Naive thymus-derived CD4-positive, alpha-beta T cell (primary cell): ENCODE data around the gene ABCB1. TPM values are rescaled to one million over a fixed set of nuclear protein-coding genes. Genes with fewer than 3 reads are reported as not detected.

ENCODE experiments used
- ATAC-seq: fragments of 150-1000 bp; cut with Tn5 transposase; 2 replicates; pipeline ENCODE4 v1.10.0; 2021; ENCODE audit warnings: mild to moderate bottlenecking, moderate library complexity
- CTCF ChIA-PET: fragments of 350-600 bp; sonication (Branson Sonifier 250); formaldehyde crosslinking; loops from one replicate; lab custom pipeline; 2021; ENCODE audit warnings: antibody characterized with exemption; lab: Charles Lee
- POLR2A ChIA-PET: fragments of 350-600 bp; sonication (Branson Sonifier 250); formaldehyde crosslinking; loops from one replicate; lab custom pipeline; 2021; ENCODE audit warnings: antibody characterized with exemption, inconsistent platforms; lab: Charles Lee
- DNase-seq, 9 donors: peaks; one replicate each; pipeline versions ENCODE4 v3.0.0 to v3.0.0-alpha.2; 2020 to 2022; ENCODE audit warnings: mixed read lengths in 1 of 9
- H3K27ac ChIP-seq: one replicate; pipeline ENCODE4 v1.7.0; 2013; ENCODE audit warnings: mild to moderate bottlenecking, low read depth, low read length, moderate library complexity
- H3K27me3 ChIP-seq, 2 donors: one replicate each; pipeline ENCODE4 v1.7.0; 2013; ENCODE audit warnings: low read length in 2 of 2, mild to moderate bottlenecking in 2 of 2, moderate library complexity in 2 of 2; ENCODE audit not compliant: control insufficient read depth in 2 of 2, insufficient read depth in 2 of 2
- H3K36me3 ChIP-seq, 3 experiments: 1 replicate in 2 of 3; 2 replicates in 1 of 3; pipeline ENCODE4 v1.7.0; 2013; ENCODE audit warnings: low read length in 3 of 3, mild to moderate bottlenecking in 3 of 3, moderate library complexity in 1 of 3; ENCODE audit not compliant: insufficient read depth in 3 of 3, control insufficient read depth in 2 of 3
- H3K4me1 ChIP-seq, 2 donors: one replicate each; pipeline ENCODE4 v1.7.0; 2013; ENCODE audit warnings: low read length in 2 of 2, mild to moderate bottlenecking in 2 of 2, moderate library complexity in 1 of 2; ENCODE audit not compliant: control insufficient read depth in 2 of 2, insufficient read depth in 2 of 2
- H3K4me3 ChIP-seq: 2 replicates; pipeline ENCODE4 v1.7.0; 2013; ENCODE audit warnings: mild to moderate bottlenecking, low read length
- H3K9me3 ChIP-seq, 3 experiments: 1 replicate in 2 of 3; 2 replicates in 1 of 3; pipeline ENCODE4 v1.7.0; 2013; ENCODE audit warnings: low read length in 3 of 3; ENCODE audit not compliant: control insufficient read depth in 2 of 3
- H3K27ac Mint-ChIP-seq, 9 donors: one replicate each; pipeline ENCODE4 v1.8.0; 2020 to 2022; ENCODE audit warnings: mixed read lengths in 9 of 9, mild to moderate bottlenecking in 8 of 9, moderate library complexity in 5 of 9, inconsistent platforms in 2 of 9
- H3K27me3 Mint-ChIP-seq, 5 donors: one replicate each; pipeline ENCODE4 v1.8.0; 2021 to 2022; ENCODE audit warnings: mixed read lengths in 5 of 5, mild to moderate bottlenecking in 1 of 5
- H3K36me3 Mint-ChIP-seq, 5 donors: one replicate each; pipeline ENCODE4 v1.8.0; 2020 to 2022; ENCODE audit warnings: mixed read lengths in 5 of 5, mild to moderate bottlenecking in 3 of 5, inconsistent platforms in 1 of 5
- H3K4me1 Mint-ChIP-seq, 7 donors: one replicate each; pipeline ENCODE4 v1.8.0; 2020 to 2022; ENCODE audit warnings: mixed read lengths in 7 of 7, mild to moderate bottlenecking in 3 of 7, inconsistent platforms in 1 of 7
- H3K4me3 Mint-ChIP-seq, 10 donors: one replicate each; pipeline ENCODE4 v1.8.0; 2020 to 2022; ENCODE audit warnings: mild to moderate bottlenecking in 10 of 10, mixed read lengths in 10 of 10, moderate library complexity in 6 of 10, inconsistent platforms in 2 of 10
- H3K9me3 Mint-ChIP-seq, 11 donors: one replicate each; pipeline ENCODE4 v1.8.0; 2020 to 2022; ENCODE audit warnings: mixed read lengths in 11 of 11, mild to moderate bottlenecking in 4 of 11, inconsistent platforms in 1 of 11, moderate library complexity in 1 of 11
- intact Hi-C, 2 donors: fragments of 100-400 bp; cut with micrococcal nuclease; formaldehyde crosslinking; loops; one replicate each; pipeline ENCODE4 v1.15.1; 2023
- polyA plus RNA-seq, 2 donors: library from polyadenylated mRNA; unstranded; fragments of 300-500 nt; fragmentation: Illumina TruSeq; gene quantifications; one replicate each; pipeline ENCODE4 v1.2.3, GENCODE V29; 2021
- total RNA-seq, 6 experiments: library from RNA in 5 of 6; stranded (reverse) in 5 of 6; gene quantifications; 1 replicate in 5 of 6; 2 replicates in 1 of 6; pipeline ENCODE4 v1.2.3 and lab custom pipeline; 2021 to 2026

Gene ABCB1
- total and polyA plus RNA-seq, 7 experiments from 2014 or later, result 3.0 to 14.3 (median 9.0) TPM

- Histone ChIP-seq H3K27me3 (no peaks in the 10 kb centered on the region), H3K36me3 (no peaks in the 10 kb centered on the region), H3K27ac (peak overlapping the region; percentile 9), H3K4me3 (peak overlapping the region; percentile 64), H3K4me1 (peaks cover 0 to 5% of the 10 kb centered on the region in 2 donors), H3K9me3 (no peaks in the 10 kb centered on the region)
- peak overlapping the region; percentile 74 to 92 (median 83) for H3K4me3 Mint-ChIP-seq
- CTCF ChIA-PET, result no interaction called here
- ATAC-seq (peak; percentile 19), DNase-seq (peak in 1 of 9 donors; percentile 20)
- POLR2A ChIA-PET, result no interaction called here
- H3K9me3 Mint-ChIP-seq, result peaks cover 0 to 4% (median 0%) of the 10 kb centered on the region in 11 donors
- peak overlapping the region in 4 of 9 donors; percentile 43 to 86 (median 58) for H3K27ac Mint-ChIP-seq
- H3K36me3 Mint-ChIP-seq, result no peaks in the 10 kb centered on the region
- peaks cover 4 to 28% (median 20%) of the 10 kb centered on the region in 5 donors for H3K27me3 Mint-ChIP-seq
- H3K4me1 Mint-ChIP-seq, result peaks cover 7 to 14% (median 10%) of the 10 kb centered on the region in 7 donors
- intact Hi-C loops, result loop anchor here (5.0 to 10.0 kb wide), 5 partner anchors 35 to 590 kb away; partner anchors contain the start of gene TMEM243 (in 1 of the 2)
Observed at GRCh38 chr7:87627634-87627994, 26.9 kb upstream of the ABCB1 start.

- DNase-seq (no peak), ATAC-seq (no peak)
- H3K9me3 Mint-ChIP-seq, result peaks cover 0 to 4% (median 0%) of the 10 kb centered on the region in 11 donors
- Histone ChIP-seq H3K27ac (no peak overlapping the region), H3K27me3 (no peaks in the 10 kb centered on the region), H3K36me3 (no peaks in the 10 kb centered on the region), H3K4me3 (no peak overlapping the region), H3K4me1 (peaks cover 0 to 5% of the 10 kb centered on the region in 2 donors), H3K9me3 (no peaks in the 10 kb centered on the region)
- peaks cover 5 to 24% (median 17%) of the 10 kb centered on the region in 5 donors for H3K27me3 Mint-ChIP-seq
- H3K4me1 Mint-ChIP-seq, result peaks cover 7 to 14% (median 10%) of the 10 kb centered on the region in 7 donors
- ChIA-PET POLR2A (no interaction called here), CTCF (no interaction called here)
- intact Hi-C loops, result loop anchor here (5.0 to 10.0 kb wide), 5 partner anchors 33 to 592 kb away; partner anchors contain the start of gene TMEM243 (in 1 of the 2)
- H3K4me3 Mint-ChIP-seq, result no peak overlapping the region
- H3K36me3 Mint-ChIP-seq, result no peaks in the 10 kb centered on the region
- no peak overlapping the region for H3K27ac Mint-ChIP-seq
Observed at GRCh38 chr7:87625101-87625500, 24.4 kb upstream of the ABCB1 start.

GRCh38 chr7:87624628-87625027 lies 23.9 kb upstream of the ABCB1 start:
- intact Hi-C loops, result loop anchor here (5.0 to 10.0 kb wide), 5 partner anchors 32 to 593 kb away; partner anchors contain the start of gene TMEM243 (in 1 of the 2)
- Histone ChIP-seq H3K4me1 (peaks cover 0 to 5% of the 10 kb centered on the region in 2 donors), H3K9me3 (no peaks in the 10 kb centered on the region), H3K27ac (no peak overlapping the region), H3K4me3 (no peak overlapping the region), H3K27me3 (no peaks in the 10 kb centered on the region), H3K36me3 (no peaks in the 10 kb centered on the region)
- ATAC-seq (no peak), DNase-seq (no peak)
- Mint-ChIP-seq H3K4me1 (peaks cover 7 to 14% (median 10%) of the 10 kb centered on the region in 7 donors), H3K36me3 (no peaks in the 10 kb centered on the region), H3K4me3 (no peak overlapping the region), H3K9me3 (peaks cover 0 to 4% (median 0%) of the 10 kb centered on the region in 11 donors), H3K27ac (no peak overlapping the region), H3K27me3 (peaks cover 5 to 21% (median 15%) of the 10 kb centered on the region in 5 donors)
- ChIA-PET POLR2A (no interaction called here), CTCF (no interaction called here)

- H3K9me3 Mint-ChIP-seq, result peaks cover 0 to 3% (median 0%) of the 10 kb centered on the region in 11 donors
- Histone ChIP-seq H3K36me3 (no peaks in the 10 kb centered on the region), H3K27me3 (no peaks in the 10 kb centered on the region), H3K9me3 (no peaks in the 10 kb centered on the region), H3K27ac (no peak overlapping the region), H3K4me1 (no peaks in the 10 kb centered on the region), H3K4me3 (no peak overlapping the region)
- CTCF ChIA-PET, result no interaction called here
- intact Hi-C loops, result no loop called here
- POLR2A ChIA-PET, result no interaction called here
- H3K27ac Mint-ChIP-seq, result no peak overlapping the region
- peaks cover 15 to 25% (median 22%) of the 10 kb centered on the region in 5 donors for H3K27me3 Mint-ChIP-seq
- no peak overlapping the region for H3K4me3 Mint-ChIP-seq
- ATAC-seq (no peak), DNase-seq (no peak)
- no peaks in the 10 kb centered on the region for H3K36me3 Mint-ChIP-seq
- H3K4me1 Mint-ChIP-seq, result no peaks in the 10 kb centered on the region
Observed at GRCh38 chr7:87615197-87615596, 14.5 kb upstream of the ABCB1 start.

GRCh38 chr7:87609916-87610315 lies 9.2 kb upstream of the ABCB1 start:
- intact Hi-C loops, result no loop called here
- H3K4me1 Mint-ChIP-seq, result no peaks in the 10 kb centered on the region
- no peaks in the 10 kb centered on the region for H3K36me3 Mint-ChIP-seq
- peaks cover 0 to 3% (median 0%) of the 10 kb centered on the region in 11 donors for H3K9me3 Mint-ChIP-seq
- Histone ChIP-seq H3K4me3 (no peak overlapping the region), H3K9me3 (no peaks in the 10 kb centered on the region), H3K36me3 (no peaks in the 10 kb centered on the region), H3K4me1 (no peaks in the 10 kb centered on the region), H3K27me3 (peaks cover 0 to 3% of the 10 kb centered on the region in 2 donors), H3K27ac (no peak overlapping the region)
- ChIA-PET POLR2A (no interaction called here), CTCF (no interaction called here)
- no peak for DNase-seq
- ATAC-seq, result no peak
- H3K27ac Mint-ChIP-seq, result no peak overlapping the region
- H3K27me3 Mint-ChIP-seq, result peaks cover 5 to 38% (median 11%) of the 10 kb centered on the region in 5 donors
- H3K4me3 Mint-ChIP-seq, result no peak overlapping the region

- peaks cover 0 to 1% (median 0%) of the 10 kb centered on the region in 7 donors for H3K4me1 Mint-ChIP-seq
- H3K9me3 ChIP-seq, result no peaks in the 10 kb centered on the region
- H3K36me3 ChIP-seq, result no peaks in the 10 kb centered on the region
- no peak overlapping the region for H3K27ac Mint-ChIP-seq
- no peaks in the 10 kb centered on the region for H3K36me3 Mint-ChIP-seq
- peaks cover 5 to 45% (median 22%) of the 10 kb centered on the region in 5 donors for H3K27me3 Mint-ChIP-seq
- H3K27me3 ChIP-seq, result peaks cover 0 to 3% of the 10 kb centered on the region in 2 donors
- H3K4me3 ChIP-seq, result no peak overlapping the region
- peaks cover 0 to 3% (median 0%) of the 10 kb centered on the region in 11 donors for H3K9me3 Mint-ChIP-seq
- no peak overlapping the region for H3K27ac ChIP-seq
- no peak overlapping the region for H3K4me3 Mint-ChIP-seq
- intact Hi-C loops, result no loop called here
- ATAC-seq (no peak), DNase-seq (no peak)
- H3K4me1 ChIP-seq, result no peaks in the 10 kb centered on the region
- ChIA-PET CTCF (no interaction called here), POLR2A (no interaction called here)
Observed at GRCh38 chr7:87608431-87608830, 7.7 kb upstream of the ABCB1 start.

- Mint-ChIP-seq H3K27ac (no peak overlapping the region), H3K27me3 (peaks cover 0 to 58% (median 39%) of the 10 kb centered on the region in 5 donors), H3K4me3 (no peak overlapping the region), H3K4me1 (peaks cover 9 to 26% (median 22%) of the 10 kb centered on the region in 7 donors), H3K36me3 (no peaks in the 10 kb centered on the region), H3K9me3 (no peaks in the 10 kb centered on the region)
- POLR2A ChIA-PET, result no interaction called here
- Histone ChIP-seq H3K4me1 (peaks cover 2 to 6% of the 10 kb centered on the region in 2 donors), H3K27me3 (peaks cover 0 to 3% of the 10 kb centered on the region in 2 donors), H3K4me3 (no peak overlapping the region), H3K36me3 (no peaks in the 10 kb centered on the region), H3K9me3 (no peaks in the 10 kb centered on the region), H3K27ac (no peak overlapping the region)
- ATAC-seq, result no peak
- no peak for DNase-seq
- CTCF ChIA-PET, result no interaction called here
- intact Hi-C loops, result no loop called here
Observed at GRCh38 chr7:87604264-87604663, 3.6 kb upstream of the ABCB1 start.
